ENCODE data around the gene MMP24.

- TF ChIP-seq TAF1 (conservative IDR thresholded peaks at IDR 0.05) (no peak), CTCF (IDR thresholded peaks at IDR 0.05; ENCODE audit: low read depth, low read length, missing input control) (no peak), GABPA (IDR thresholded peaks at IDR 0.05 in 1 of 2, conservative IDR thresholded peaks at IDR 0.05 in 1 of 2) (no peak)
Measured at GRCh38 chr20:35274172-35275092, 47.9 kb downstream of the MMP24 start.

All from liver (tissue), 3 donors.